Right lobe of liver (tissue), 4 donors: ENCODE results near the gene PPP1R7.

Experiments used
- POLR2A ChIP-seq: fragments of 450-650 bp; IDR thresholded peaks from one replicate; pipeline ENCODE4 v1.6.1; 2017; ENCODE audit warnings: antibody characterized with exemption, mild to moderate bottlenecking
- TF ChIP-seq, protein P1 (sequence below), 4 donors: fragments of 200-600 bp in 3 of 4; fragments of 450-650 bp in 1 of 4; IDR thresholded peaks; one replicate each; pipeline versions ENCODE4 v1.5.1 to v1.8.0; 2016 to 2022; ENCODE audit warnings: antibody characterized with exemption in 4 of 4, mild to moderate bottlenecking in 2 of 4
- donor health status: DM: no; HTN: no; CAD: no.
- donor health status: DM: no; HTN: no; CAD: no.
- donor health status: DM: no; HTN: yes; CAD: no.

DNA sequence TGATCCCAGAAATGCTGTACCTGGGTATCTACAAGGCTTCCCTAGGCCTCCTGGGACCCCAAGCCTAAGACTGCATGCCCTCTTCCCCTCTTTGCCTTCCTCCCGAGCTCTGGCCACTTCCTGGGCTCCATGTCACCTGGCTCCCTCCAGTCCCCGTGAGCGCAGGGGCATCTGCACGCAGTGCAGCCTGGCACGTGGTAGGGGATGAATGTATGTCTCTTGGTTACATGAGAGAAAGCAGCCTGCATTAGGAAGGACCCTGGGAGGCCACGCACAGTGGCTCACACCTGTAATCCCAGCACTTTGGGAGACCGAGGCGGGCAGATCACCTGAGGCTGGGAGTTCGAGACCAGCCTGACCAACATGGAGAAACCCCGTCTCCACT, 16.8 kb upstream of the PPP1R7 start:
- TF ChIP-seq, protein P1, sequence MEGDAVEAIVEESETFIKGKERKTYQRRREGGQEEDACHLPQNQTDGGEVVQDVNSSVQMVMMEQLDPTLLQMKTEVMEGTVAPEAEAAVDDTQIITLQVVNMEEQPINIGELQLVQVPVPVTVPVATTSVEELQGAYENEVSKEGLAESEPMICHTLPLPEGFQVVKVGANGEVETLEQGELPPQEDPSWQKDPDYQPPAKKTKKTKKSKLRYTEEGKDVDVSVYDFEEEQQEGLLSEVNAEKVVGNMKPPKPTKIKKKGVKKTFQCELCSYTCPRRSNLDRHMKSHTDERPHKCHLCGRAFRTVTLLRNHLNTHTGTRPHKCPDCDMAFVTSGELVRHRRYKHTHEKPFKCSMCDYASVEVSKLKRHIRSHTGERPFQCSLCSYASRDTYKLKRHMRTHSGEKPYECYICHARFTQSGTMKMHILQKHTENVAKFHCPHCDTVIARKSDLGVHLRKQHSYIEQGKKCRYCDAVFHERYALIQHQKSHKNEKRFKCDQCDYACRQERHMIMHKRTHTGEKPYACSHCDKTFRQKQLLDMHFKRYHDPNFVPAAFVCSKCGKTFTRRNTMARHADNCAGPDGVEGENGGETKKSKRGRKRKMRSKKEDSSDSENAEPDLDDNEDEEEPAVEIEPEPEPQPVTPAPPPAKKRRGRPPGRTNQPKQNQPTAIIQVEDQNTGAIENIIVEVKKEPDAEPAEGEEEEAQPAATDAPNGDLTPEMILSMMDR (IDR thresholded peaks at IDR 0.05) = no peak
- no peak for TF ChIP-seq POLR2A
